ENCODE results near the gene GPS1. TPM values are rescaled to one million over a fixed set of nuclear protein-coding genes. Genes with fewer than 3 reads are reported as not detected.

GPS1 gene
- total RNA-seq, 4 donors from 2014 or later, result 62.8 to 76.9 (median 69.5) TPM

DNA sequence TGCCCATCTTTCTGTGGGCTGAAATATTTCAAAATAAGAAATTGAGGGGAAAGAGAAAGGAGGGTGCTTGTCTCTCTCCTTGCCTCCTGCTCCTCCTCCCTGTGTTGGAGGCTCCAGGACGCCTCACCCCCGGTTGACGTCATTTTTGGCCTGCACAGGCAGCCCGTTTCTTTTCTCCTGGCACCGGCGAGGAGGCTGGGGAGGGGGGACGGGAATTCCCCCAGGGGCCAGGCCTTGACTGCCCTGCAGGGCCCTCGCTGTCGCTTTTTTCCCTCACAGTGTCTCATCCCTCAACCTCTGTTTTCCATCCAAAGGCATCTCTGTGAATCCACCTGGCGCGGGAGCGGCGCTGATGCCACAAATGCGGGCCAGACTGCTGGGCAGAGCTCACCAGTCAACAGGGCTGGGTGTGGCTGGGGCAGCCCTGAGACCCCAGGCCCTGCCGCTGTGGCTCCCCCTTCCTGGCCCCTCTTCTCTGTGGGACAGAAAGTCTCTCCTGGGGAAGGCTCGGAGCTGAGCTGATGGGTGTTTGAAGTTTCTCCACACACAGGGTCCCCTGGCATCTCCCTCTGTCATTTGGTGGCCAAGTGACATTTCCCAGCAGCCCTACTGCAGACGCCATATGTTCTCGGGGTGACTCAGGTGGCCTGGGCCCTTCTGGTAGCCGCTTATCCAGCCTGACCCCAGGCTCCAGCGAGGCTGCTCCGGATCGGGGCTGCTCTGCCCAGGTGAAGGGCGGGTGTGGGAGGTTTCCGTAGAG lies 45.0 kb upstream of the GPS1 start:
- no peak for DNase-seq

GRCh38 chr17:82007228-82007494 lies 44.5 kb upstream of the GPS1 start:
- no peak for DNase-seq
- no peak for TF ChIP-seq POLR2A (IDR thresholded peaks at IDR 0.05)
- TF ChIP-seq, protein P1, sequence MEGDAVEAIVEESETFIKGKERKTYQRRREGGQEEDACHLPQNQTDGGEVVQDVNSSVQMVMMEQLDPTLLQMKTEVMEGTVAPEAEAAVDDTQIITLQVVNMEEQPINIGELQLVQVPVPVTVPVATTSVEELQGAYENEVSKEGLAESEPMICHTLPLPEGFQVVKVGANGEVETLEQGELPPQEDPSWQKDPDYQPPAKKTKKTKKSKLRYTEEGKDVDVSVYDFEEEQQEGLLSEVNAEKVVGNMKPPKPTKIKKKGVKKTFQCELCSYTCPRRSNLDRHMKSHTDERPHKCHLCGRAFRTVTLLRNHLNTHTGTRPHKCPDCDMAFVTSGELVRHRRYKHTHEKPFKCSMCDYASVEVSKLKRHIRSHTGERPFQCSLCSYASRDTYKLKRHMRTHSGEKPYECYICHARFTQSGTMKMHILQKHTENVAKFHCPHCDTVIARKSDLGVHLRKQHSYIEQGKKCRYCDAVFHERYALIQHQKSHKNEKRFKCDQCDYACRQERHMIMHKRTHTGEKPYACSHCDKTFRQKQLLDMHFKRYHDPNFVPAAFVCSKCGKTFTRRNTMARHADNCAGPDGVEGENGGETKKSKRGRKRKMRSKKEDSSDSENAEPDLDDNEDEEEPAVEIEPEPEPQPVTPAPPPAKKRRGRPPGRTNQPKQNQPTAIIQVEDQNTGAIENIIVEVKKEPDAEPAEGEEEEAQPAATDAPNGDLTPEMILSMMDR (IDR thresholded peaks at IDR 0.05), result no peak
- Histone ChIP-seq H3K27ac (no peak overlapping the region), H3K4me3 (no peak overlapping the region), H3K27me3 (no peaks in the 10 kb centered on the region), H3K36me3 (peaks cover 0 to 31% (median 0%) of the 10 kb centered on the region in 3 donors), H3K4me1 (peaks cover 6 to 43% (median 22%) of the 10 kb centered on the region in 3 donors), H3K9me3 (no peaks in the 10 kb centered on the region)
- 70% methylated on average over 6 of the region's 6 CpGs; no CpG with 5 or more reads in 1 of the 2 donors for WGBS, 2 donors
- intact Hi-C loops (cut with DNase I), result no loop called here

More for the DNA sequence above, 45.0 kb upstream of the GPS1 start:
- Histone ChIP-seq H3K27me3 (no peaks in the 10 kb centered on the region), H3K4me1 (peaks cover 6 to 40% (median 22%) of the 10 kb centered on the region in 3 donors), H3K27ac (no peak overlapping the region), H3K9me3 (no peaks in the 10 kb centered on the region), H3K36me3 (peaks cover 0 to 26% (median 0%) of the 10 kb centered on the region in 3 donors), H3K4me3 (no peak overlapping the region)
- intact Hi-C loops (cut with DNase I), result no loop called here
- TF ChIP-seq, protein P1 (IDR thresholded peaks at IDR 0.05), result no peak
- no peak for TF ChIP-seq POLR2A (IDR thresholded peaks at IDR 0.05)
- 34 to 44% methylated on average over 7 to 9 of the region's 24 CpGs for WGBS, 2 donors

- intact Hi-C loops (cut with DNase I), result no loop called here
- TF ChIP-seq, protein P1 (IDR thresholded peaks at IDR 0.05), result no peak
- TF ChIP-seq POLR2A (IDR thresholded peaks at IDR 0.05), result no peak
- Histone ChIP-seq H3K27me3 (no peaks in the 10 kb centered on the region), H3K4me1 (peaks cover 6 to 48% (median 22%) of the 10 kb centered on the region in 3 donors), H3K27ac (no peak overlapping the region), H3K9me3 (no peaks in the 10 kb centered on the region), H3K4me3 (no peak overlapping the region), H3K36me3 (peaks cover 0 to 35% (median 0%) of the 10 kb centered on the region in 3 donors)
- no peak for DNase-seq
- 94% methylated on average over 3 of the region's 30 CpGs; no CpG with 5 or more reads in 1 of the 2 donors for WGBS, 2 donors
These were observed 44.0 kb upstream of the GPS1 start for GRCh38 chr17:82007495-82008257.

GRCh38 chr17:82008258-82008940 lies 43.3 kb upstream of the GPS1 start:
- H3K27me3 ChIP-seq, result no peaks in the 10 kb centered on the region
- H3K4me1 ChIP-seq, result peaks cover 3 to 48% (median 23%) of the 10 kb centered on the region in 3 donors
- H3K9me3 ChIP-seq, result no peaks in the 10 kb centered on the region
- peaks cover 0 to 35% (median 0%) of the 10 kb centered on the region in 3 donors for H3K36me3 ChIP-seq
- H3K27ac ChIP-seq, result no peak overlapping the region
- no peak overlapping the region for H3K4me3 ChIP-seq
- WGBS, 2 donors, result 86 to 90% methylated on average over 4 to 7 of the region's 26 CpGs
- TF ChIP-seq, protein P1 (IDR thresholded peaks at IDR 0.05), result no peak
- TF ChIP-seq POLR2A (IDR thresholded peaks at IDR 0.05), result no peak
- DNase-seq, result no peak
- intact Hi-C loops (cut with DNase I), result no loop called here

Data from esophagus squamous epithelium (tissue), 5 donors.